Osteoblast (primary cell): Measurements from ENCODE around the gene LIN52. TPM values are rescaled to one million over a fixed set of nuclear protein-coding genes. Genes with fewer than 3 reads are reported as not detected.

ENCODE experiments used
- DNase-seq: peaks from one replicate; pipeline ENCODE4 v3.0.0; 2011; ENCODE audit warnings: low spot score, mixed read lengths; ENCODE audit not compliant: insufficient read length; ENCODE audit errors: missing footprints
- H2AFZ ChIP-seq: 2 replicates; pipeline ENCODE4 v1.6.0; 2011; ENCODE audit warnings: mild to moderate bottlenecking, low read length
- H3K27ac ChIP-seq: 2 replicates; pipeline ENCODE4 v1.5.1; 2011; ENCODE audit warnings: mild to moderate bottlenecking, low read depth, low read length, moderate library complexity
- H3K27me3 ChIP-seq: 2 replicates; pipeline ENCODE4 v1.6.0; 2012; ENCODE audit warnings: mild to moderate bottlenecking, control low read depth, inconsistent platforms, low read length, moderate library complexity; ENCODE audit not compliant: insufficient read depth
- H3K36me3 ChIP-seq: 2 replicates; pipeline ENCODE4 v1.5.1; 2011; ENCODE audit warnings: mild to moderate bottlenecking, low read length, control low read depth, moderate library complexity; ENCODE audit not compliant: insufficient read depth
- H3K4me1 ChIP-seq: 2 replicates; pipeline ENCODE4 v1.5.1; 2011; ENCODE audit warnings: mild to moderate bottlenecking, low read length, control low read depth, moderate library complexity; ENCODE audit not compliant: insufficient read depth
- H3K4me2 ChIP-seq: 2 replicates; pipeline ENCODE4 v1.6.0; 2011; ENCODE audit warnings: mild to moderate bottlenecking, low read length; ENCODE audit not compliant: insufficient read depth
- H3K4me3 ChIP-seq: fragments of 200-600 bp; sonication (generic); 3 replicates; pipeline ENCODE4 v1.5.1; 2012; ENCODE audit warnings: mild to moderate bottlenecking, low read length, inconsistent platforms; ENCODE audit not compliant: insufficient read depth
- H3K79me2 ChIP-seq: 2 replicates; pipeline ENCODE4 v1.6.0; 2012; ENCODE audit warnings: mild to moderate bottlenecking, low read length, control low read depth, inconsistent platforms; ENCODE audit not compliant: insufficient read depth
- H3K9me3 ChIP-seq: 2 replicates; pipeline ENCODE4 v1.5.1; 2011; ENCODE audit warnings: low read depth, low read length, control low read depth
- H4K20me1 ChIP-seq: 2 replicates; pipeline ENCODE4 v1.6.0; 2012; ENCODE audit warnings: mild to moderate bottlenecking, low read length, control low read depth; ENCODE audit not compliant: insufficient read depth
- CTCF ChIP-seq: IDR thresholded peaks from 2 replicates; pipeline ENCODE4 v1.5.1; 2011; ENCODE audit warnings: mild to moderate bottlenecking, low read depth, low read length, moderate library complexity; ENCODE audit errors: extremely low read depth
- total RNA-seq: library from RNA; depleted of rRNA; stranded (reverse); fragments of >200 nt; gene quantifications from 2 replicates; pipeline ENCODE4 v1.2.3, GENCODE V29; 2012

Gene LIN52
- total RNA-seq, 1 donor, result 6.9 TPM

DNA sequence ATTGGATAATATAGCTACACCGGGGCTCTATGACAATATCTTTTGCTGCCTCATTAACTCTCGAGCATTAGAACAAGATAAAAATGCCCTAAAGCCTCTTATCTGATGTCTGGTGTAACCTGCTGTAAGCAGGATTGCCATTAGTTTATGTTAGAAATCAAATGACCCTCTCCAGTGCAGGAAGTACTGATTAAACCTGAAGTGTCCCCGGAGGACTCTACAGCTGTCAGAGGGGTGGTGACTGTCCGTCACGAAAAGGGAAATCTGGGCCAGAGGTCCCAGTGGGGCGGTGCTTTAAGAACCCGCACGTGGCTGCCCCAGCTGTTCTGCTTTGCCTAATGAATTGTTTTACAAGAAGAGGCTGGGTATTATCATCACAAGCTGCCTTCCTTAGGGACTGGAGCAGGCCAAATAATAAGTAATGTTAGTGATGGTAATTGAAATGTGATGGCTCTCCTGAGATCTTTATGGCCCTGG is 55.7 kb downstream of the LIN52 start:
- DNase-seq, result peak; percentile 21
- Histone ChIP-seq H3K4me2 (no peak overlapping the region), H3K27me3 (no peaks in the 10 kb centered on the region), H3K4me1 (no peaks in the 10 kb centered on the region), H3K79me2 (no peaks in the 10 kb centered on the region), H4K20me1 (no peaks in the 10 kb centered on the region), H3K4me3 (no peak overlapping the region), H3K36me3 (no peaks in the 10 kb centered on the region), H2AFZ (no peak overlapping the region), H3K9me3 (no peaks in the 10 kb centered on the region), H3K27ac (no peak overlapping the region)
- TF ChIP-seq CTCF, result no peak

DNA sequence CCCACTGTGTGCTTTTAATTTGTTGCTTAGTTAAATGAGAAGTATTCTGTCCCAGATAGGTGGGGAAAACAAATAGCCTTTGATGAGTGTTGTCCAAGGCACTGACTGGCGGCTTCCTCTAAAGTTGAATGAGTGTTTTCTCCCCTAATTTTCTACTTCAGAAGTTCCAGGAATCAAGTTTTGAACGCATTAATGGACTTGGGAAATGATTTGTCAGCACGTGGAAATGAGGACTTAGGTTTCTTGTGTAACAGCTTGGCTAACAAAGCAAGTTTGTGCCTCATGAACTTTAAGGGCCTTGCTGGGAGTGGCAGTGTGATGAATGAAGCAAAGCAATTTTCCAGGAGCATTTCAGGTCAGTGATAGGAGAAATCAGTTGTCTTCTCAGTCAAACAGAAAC is 56.9 kb downstream of the LIN52 start:
- no peaks in the 10 kb centered on the region for H4K20me1 ChIP-seq
- no peak overlapping the region for H3K27ac ChIP-seq
- no peaks in the 10 kb centered on the region for H3K36me3 ChIP-seq
- no peak for DNase-seq
- no peak overlapping the region for H2AFZ ChIP-seq
- no peaks in the 10 kb centered on the region for H3K79me2 ChIP-seq
- no peaks in the 10 kb centered on the region for H3K9me3 ChIP-seq
- no peaks in the 10 kb centered on the region for H3K4me1 ChIP-seq
- no peak overlapping the region for H3K4me2 ChIP-seq
- H3K4me3 ChIP-seq, result no peak overlapping the region
- no peaks in the 10 kb centered on the region for H3K27me3 ChIP-seq
- no peak for TF ChIP-seq CTCF

- no peak overlapping the region for H3K4me2 ChIP-seq
Observed at GRCh38 chr14:74142523-74142922, 57.8 kb downstream of the LIN52 start.

DNA sequence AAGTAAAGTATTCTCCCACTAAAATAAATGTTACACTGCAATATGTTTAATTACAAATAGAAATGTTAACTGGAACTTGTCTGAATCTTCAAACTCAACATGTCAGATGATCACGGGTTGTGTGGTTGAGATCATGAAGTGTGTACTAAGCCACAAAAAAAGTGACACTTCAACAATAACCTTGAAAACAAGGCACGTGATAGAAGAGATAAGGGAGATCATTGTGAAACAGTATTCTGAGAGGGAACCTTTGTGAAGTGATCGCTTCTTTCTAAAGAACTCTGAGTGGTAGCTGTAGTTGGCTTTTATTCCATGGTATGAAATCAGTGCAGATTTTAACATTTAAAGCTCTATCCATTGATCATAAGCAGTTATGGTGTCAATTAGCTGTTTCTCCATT is 60.0 kb downstream of the LIN52 start:
- Histone ChIP-seq H3K79me2 (no peaks in the 10 kb centered on the region), H2AFZ (no peak overlapping the region), H3K4me2 (no peak overlapping the region), H4K20me1 (no peaks in the 10 kb centered on the region), H3K27ac (no peak overlapping the region), H3K4me3 (no peak overlapping the region), H3K27me3 (no peaks in the 10 kb centered on the region), H3K36me3 (no peaks in the 10 kb centered on the region), H3K9me3 (no peaks in the 10 kb centered on the region), H3K4me1 (no peaks in the 10 kb centered on the region)
- DNase-seq, result no peak
- TF ChIP-seq CTCF, result no peak

More at GRCh38 chr14:74142523-74142922, 57.8 kb downstream of the LIN52 start:
- Histone ChIP-seq H3K4me1 (no peaks in the 10 kb centered on the region), H3K79me2 (no peaks in the 10 kb centered on the region), H3K4me3 (no peak overlapping the region), H2AFZ (no peak overlapping the region), H3K9me3 (no peaks in the 10 kb centered on the region), H3K27me3 (no peaks in the 10 kb centered on the region), H3K27ac (no peak overlapping the region), H4K20me1 (no peaks in the 10 kb centered on the region), H3K36me3 (no peaks in the 10 kb centered on the region)
- TF ChIP-seq CTCF, result no peak
- DNase-seq, result no peak
